Measurements from ENCODE around the gene BRIP1.
"Not testable (repeated sequence)": the region's sequence is repeated elsewhere in the genome, so short reads cannot be mapped to it uniquely, and the experiment has no call there.

BRIP1 gene

DNA sequence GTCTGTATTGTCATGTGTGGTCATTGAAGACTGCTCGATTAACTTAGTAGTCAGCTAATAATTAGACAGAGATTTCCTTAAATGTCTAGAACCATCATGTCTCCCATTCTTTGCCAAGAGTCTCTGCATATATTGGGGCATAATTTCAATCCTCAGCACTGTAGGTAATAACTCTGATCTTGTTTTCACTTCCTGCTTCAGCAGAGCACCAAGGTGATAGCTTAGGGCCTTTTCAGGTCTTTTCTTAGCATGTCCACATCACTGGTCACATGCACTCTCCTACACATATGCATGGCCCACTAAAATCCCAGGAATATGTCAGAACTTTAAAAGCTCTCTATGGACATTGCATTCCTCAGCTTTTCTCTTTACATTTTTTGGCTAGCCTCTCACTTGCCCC lies 162.0 kb downstream of the BRIP1 start:
- no peak for DNase-seq (ENCODE audit: low read depth, low spot score)

DNA sequence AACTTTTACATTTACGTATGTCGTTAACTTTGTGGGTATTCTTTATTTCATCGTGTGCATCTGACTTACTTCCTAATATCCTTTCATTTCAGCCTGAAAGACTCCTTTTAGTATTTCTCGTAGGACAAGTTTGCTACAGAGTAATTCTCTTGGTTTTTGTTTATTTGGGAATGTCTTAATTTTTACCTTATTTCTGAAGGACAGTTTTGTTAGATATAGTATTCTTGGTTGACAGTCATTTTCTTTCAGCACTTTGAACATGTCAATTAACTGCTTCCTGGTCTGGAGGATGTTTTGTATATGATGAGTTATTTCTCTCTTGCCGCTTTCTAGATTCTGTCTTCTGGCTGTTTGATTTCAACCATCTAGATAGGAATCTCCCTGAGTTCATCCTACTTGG lies 163.1 kb downstream of the BRIP1 start:
- DNase-seq (ENCODE audit: low read depth, low spot score), result no peak

DNA sequence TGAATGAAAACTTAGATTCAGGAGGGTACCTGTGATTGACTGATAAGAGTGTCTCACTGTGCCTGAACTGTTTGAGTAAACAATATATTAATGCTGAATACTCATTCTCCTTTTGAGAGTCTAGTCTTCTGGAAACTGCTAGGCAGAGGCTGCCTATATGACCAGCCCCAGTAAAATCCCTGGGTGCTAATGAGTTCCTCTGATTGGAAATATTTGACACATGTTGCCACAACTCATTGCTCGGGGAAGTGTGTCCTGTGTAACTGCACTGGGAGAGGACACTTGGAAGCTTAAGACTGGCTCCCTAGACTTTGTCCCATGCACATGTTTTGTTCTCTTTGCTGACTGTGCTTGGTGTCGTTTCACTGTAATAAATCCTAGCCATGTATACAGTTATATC lies 163.6 kb downstream of the BRIP1 start:
- DNase-seq (ENCODE audit: low read depth, low spot score), result no peak

DNA sequence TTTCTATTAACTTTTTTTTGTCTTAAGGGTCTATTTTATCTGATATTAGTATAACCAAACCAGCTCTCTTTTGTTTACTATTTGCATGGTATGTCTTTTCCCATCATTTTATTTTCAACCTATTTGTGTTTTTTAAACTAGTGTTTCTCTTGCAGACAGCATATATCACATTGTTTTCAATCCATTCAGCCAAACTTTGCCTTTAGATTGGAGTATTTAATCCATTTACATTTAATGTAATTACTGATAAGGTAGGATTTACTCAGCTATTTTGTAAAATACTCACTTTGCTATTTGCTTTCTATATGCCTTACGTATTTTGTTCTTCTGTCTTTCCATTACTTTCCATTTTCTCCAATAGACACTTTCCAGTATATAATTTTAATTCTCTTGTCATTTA lies 164.3 kb downstream of the BRIP1 start:
- no peak for DNase-seq (ENCODE audit: low read depth, low spot score)

DNA sequence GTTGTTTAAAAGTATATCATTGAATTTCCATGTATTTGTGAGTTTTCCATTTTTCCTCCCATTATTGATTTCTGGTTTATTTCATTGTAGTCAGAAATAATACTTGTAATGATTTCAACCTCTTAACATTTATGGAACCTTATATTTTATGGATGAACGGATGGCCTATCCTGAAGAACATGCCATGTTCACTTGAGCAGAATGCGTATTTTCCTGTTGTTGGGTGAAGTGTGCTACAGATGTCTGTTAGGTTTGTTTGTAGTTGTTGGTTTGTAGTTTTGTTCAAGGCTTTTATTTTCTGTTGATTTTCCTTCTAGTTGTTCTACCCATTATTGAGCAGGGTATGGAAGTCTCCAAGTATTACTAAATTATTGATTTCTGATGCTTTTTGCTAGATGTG lies 165.1 kb downstream of the BRIP1 start:
- DNase-seq (ENCODE audit: low read depth, low spot score), result no peak

DNA sequence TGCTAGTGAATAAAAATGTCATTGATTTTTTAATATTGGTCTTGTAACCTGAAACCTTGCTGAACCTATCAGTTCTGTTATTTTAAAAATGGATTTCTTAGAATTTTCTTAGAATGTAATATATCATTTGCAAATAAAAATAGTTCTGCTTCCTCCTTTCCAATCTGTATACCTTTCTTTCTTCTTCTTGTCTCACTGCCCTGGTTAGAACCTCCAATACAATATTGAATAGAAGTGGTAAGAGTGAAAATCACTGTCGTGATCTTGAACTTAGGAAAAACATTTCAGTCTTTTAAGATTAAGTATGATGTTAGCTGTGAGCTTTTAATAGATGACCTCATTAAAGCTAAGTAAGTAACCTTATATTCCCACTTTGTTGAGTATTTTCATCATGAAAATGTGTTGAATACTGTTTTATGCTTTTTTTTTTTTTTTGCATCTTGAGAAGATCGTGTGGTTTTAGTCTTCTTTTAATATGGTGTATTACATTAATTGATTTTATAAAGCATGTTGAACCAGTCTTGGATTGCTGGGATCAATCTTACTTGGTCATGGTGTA lies 167.5 kb downstream of the BRIP1 start:
- DNase-seq (ENCODE audit: low read depth, low spot score), result no peak

DNA sequence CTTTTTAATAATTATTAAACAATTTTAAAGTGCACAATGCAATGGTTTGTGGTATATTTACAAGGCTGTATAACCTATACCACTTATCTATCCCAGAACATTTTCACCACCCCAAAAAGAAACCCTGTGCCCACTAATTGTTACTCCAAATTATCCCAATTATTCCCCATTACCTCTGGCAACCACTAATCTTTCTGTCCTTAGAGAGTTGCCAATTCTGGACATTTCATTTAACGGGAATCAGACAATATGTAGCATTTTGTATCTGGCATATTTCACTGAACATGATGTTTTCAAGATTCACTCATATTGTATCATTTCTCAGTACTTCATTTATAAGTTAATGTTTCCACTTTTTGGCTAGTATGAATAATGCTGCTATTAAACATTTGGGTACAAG lies 169.2 kb downstream of the BRIP1 start:
- no peak for DNase-seq (ENCODE audit: low read depth, low spot score)

DNA sequence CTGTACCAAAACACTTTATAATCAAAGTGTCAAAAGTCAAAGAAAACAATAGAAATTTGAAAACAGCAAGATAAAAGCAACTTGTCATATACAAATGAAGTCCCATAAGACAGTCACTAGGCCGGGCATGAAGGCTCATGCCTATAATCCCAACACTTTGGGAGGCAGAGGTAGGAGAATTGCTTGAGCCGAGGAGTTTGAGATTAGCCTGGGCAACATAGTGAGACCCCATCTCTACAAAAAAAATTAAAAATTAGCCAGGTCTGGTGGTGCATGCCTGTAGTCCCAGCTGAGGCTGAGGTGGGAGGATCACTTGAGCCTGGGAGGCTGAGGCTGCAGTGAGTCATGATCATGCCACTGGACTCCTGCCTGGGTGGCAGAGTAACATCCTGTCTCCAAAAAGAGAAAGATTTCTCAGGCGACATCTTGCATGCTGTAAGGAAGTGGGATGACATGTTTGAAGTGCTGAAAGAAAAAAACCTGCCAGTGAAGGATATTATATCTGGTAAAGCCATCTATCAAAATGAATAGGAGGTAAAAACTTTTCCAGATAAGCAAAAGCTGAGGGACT lies 173.6 kb downstream of the BRIP1 start:
- DNase-seq (ENCODE audit: low read depth, low spot score), result no peak

DNA sequence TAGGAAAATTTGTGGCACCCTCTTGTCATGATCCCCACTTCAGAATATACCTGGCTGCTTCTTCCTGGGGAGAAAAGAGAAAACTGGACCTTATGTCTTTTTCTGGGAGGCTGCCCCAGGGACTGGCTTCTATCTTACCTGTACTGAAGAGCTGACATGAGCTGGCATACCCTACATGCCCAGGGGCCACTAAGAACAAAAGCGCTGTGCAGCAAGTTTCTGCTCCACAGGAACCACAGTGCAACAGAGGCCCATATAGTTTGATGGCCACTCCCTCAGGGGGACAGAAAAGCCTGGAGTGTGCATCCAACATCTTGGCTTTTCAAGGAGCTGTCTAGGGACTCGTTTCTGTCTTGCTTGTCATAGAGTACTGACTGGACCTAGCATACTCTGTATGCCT lies 175.6 kb downstream of the BRIP1 start:
- DNase-seq (ENCODE audit: low read depth, low spot score), result no peak

DNA sequence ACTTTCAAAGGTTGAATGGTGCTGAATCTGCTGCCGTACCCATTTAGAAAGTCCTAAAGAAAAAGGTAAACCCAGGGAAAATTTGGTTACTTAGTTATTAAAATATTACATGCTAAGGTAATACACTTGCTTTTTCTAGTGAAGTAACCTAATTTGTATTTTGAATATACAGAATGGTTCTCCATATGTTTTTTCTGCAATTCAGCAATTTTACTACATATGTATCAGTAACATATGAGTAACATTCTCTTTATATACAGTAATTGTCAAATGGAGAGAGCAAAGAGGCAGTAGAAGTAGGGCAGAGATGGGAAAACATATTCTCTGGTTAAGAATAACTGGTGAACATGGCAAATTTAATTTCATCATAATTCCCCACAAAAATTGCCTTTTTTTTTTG lies 177.2 kb downstream of the BRIP1 start:
- no peak for DNase-seq (ENCODE audit: low read depth, low spot score)

DNA sequence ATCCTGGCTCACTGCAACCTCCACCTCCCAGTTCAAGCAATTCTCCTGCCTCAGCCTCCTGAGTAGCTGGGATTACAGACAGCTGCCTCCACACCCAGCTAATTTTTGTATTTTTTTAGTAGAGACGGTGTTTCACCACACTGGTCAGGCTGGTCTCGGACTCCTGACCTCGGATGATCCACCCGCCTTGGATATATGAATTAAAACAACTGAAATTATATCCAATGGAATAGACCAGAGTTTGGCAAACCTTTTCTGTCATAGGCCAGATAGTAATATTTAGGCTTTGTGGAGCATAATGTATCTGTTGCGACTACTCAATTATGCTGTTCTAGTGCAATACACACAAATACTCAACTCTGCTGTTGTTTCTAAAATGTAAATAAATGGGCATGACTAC lies 178.5 kb downstream of the BRIP1 start:
- no peak for DNase-seq (ENCODE audit: low read depth, low spot score)

DNA sequence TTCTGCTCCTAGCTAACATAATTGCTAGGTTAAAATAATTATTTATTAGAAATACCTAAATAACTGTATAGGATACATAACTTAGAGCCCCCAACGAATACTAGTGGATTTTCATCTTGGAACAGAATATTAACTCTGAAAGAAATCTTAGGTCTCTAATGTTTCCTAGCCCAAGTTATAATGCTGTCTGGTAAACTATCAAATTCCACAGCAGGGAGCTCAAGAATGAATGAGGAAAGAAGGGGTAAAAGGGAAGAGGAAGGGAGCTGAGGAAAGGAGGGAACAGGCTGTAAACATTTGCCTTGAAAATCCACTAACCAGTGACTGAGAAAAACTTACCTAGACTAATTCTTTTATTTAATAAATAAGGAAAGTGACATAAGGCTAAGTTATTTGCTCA lies 179.2 kb downstream of the BRIP1 start:
- DNase-seq (ENCODE audit: low read depth, low spot score), result no peak

DNA sequence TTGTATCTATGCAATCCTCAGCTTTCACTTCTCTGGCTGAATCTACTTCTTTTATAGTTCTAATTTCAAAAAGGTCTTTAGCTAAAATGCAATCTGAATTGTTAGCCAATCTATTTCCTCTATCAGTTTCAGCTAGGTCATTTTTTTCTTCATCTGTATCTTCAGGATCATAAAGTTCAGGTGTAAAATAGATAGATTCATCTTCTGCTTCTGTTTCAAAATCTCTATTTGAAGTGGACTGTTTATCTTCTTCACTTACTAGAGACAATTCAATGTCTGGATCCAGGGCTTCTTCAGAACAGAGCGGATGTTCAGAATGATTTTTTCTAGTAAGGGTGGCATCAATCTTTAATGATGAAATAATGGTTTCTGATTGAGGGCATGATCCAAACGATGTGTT lies 179.9 kb downstream of the BRIP1 start:
- DNase-seq (ENCODE audit: low read depth, low spot score), result no peak

DNA sequence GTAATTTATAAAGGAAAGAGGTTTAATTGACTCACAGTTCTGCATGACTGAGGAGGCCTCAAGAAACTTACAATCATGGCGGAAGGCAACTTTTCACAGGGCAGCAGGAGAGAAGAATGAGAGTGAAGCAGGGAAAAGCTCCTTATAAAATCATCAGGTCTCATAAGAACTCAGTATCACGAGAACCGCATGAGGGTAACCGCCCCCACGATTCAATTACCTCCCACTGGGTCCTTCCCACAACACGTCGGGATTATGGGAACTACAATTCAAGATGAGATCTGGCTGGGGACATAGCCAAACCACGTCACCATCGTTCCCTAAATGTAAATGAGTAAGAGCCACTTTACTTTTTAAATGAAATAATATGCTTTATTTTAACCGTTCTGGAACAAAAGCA lies 182.4 kb downstream of the BRIP1 start:
- DNase-seq (ENCODE audit: low read depth, low spot score), result no peak

DNA sequence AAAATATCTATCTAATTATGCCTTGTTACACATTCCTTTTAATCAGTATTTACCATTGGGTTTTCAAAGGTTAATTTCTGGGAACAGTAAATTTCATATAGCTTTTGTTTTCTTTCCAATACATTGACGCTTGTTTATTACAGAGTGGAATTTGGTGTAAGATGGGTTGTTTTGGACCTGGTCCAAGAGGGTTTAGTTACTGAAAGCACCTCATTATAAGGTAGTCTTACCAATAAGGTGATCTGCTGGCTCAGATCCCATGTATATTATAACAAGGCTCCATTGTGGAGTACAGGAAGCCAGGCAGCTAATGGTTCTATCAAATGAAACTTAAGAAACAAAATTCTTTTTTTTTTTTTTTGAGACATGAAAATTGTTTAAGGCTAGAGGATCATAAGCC lies 185.0 kb downstream of the BRIP1 start:
- DNase-seq (ENCODE audit: low read depth, low spot score), result no peak

DNA sequence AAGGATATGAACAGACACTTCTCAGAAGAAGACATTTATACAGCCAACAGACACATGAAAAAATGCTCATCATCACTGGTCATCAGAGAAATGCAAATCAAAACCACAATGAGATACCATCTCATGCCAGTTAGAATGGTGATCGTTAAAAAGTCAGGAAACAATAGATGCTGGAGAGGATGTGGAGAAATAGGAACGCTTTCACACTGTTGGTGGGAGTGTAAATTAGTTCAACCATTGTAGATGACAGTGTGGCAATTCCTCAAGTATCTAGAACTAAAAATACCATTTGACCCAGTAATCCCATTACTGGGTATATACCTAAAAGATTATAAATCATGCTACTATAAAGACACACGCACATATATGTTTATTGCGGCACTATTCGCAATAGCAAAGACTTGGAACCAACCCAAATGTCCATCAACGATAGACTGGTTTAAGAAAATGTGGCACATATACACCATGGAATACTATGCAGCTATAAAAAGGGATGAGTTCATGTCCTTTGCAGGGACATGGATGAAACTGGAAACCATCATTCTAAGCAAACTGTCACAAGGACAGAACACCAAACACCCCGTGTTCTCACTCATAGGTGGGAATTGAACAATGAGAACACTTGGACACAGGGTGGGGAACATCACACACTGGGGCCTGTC lies 186.0 kb downstream of the BRIP1 start:
- not testable (repeated sequence) for DNase-seq (ENCODE audit: low read depth, low spot score)

DNA sequence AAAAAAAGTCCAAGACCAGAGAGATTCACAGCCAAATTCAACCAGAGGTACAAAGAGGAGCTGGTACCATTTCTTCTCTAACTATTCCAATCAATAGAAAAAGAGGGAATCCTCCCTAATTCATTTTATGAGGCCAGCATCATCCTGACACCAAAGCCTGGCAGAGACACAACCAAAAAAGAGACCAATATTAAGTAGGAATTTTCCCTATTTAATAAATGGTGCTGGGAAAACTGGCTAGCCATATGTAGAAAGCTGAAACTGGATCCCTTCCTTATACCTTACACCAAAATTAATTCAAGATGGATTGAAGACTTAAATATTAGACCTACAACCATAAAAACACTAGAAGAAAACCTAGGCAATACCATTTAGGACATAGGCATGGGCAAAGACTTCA lies 186.8 kb downstream of the BRIP1 start:
- DNase-seq (ENCODE audit: low read depth, low spot score), result not testable (repeated sequence)

DNA sequence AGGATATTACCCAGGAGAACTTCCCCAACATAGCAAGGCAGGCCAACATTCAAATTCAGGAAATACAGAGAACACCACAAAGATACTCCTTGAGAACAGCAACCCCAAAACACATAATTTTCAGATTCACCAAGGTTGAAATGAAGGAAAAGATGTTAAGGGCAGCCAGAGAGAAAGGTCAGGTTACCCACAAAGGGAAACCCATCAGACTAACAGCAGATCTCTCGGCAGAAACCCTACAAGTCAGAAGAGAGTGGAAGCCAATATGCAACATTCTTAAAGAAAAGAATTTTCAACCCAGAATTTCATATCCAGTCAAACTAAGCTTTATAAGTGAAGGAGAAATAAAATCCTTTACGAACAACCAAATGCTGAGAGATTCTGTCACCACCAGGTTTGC lies 188.7 kb downstream of the BRIP1 start:
- DNase-seq (ENCODE audit: low read depth, low spot score), result not testable (repeated sequence)

DNA sequence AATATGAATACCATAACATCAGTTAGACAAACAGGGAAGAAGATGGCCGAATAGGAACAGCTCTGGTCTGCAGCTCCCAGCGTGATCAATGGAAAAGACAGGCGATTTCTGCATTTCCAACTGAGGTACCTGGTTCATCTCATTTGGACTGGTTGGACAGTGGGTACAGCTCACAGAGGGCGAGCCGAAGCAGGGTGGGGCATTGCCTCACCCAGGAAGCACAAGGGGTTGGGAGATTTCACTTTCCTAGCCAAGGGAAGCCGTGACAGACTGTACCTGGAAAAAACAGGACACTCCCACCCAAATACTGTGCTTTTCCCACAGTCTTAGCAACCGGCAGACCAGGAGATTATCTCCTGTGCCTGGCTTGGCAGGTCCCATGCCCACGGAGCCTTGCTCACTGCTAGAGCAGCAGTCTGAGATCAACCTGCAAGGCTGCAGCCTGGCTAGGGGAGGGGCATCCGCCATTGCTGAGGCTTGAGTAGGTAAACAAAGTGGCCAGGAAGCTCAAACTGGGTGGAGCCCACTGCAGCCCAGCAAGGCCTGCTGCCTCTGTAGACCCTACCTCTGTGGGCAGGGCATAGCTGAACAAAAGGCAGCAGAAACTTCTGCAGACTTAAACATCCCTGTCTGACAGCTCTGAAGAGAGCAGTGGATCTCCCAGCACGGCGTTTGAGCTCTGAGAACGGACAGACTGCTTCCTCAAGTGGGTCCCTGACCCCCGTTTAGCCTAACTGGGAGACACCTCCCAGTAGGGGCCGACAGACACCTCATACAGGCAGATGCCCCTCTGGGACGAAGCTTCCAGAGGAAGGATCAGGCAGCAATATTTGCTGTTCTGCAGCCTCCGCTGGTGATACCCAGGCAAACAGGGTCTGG lies 190.1 kb downstream of the BRIP1 start:
- not testable (repeated sequence) for DNase-seq (ENCODE audit: low read depth, low spot score)

DNA sequence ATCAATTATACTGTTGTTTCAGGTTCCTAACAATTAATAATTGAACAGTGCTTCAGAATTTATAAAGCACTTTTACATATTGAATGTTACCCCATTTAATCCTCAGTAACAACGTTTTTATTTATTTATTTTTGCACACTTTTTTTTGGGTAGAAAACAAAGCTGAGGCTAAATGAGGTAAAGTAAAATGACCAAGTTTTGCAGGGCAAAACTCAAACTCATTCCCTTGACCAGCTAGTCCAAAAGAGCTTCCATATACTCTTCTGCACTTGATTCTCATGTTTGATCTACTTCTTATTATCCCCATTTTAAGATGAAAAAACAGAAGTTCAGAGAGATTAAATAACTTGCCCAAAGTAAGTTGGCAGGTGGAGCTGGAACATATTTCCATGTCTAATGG lies 191.2 kb downstream of the BRIP1 start:
- DNase-seq (ENCODE audit: low read depth, low spot score), result no peak

DNA sequence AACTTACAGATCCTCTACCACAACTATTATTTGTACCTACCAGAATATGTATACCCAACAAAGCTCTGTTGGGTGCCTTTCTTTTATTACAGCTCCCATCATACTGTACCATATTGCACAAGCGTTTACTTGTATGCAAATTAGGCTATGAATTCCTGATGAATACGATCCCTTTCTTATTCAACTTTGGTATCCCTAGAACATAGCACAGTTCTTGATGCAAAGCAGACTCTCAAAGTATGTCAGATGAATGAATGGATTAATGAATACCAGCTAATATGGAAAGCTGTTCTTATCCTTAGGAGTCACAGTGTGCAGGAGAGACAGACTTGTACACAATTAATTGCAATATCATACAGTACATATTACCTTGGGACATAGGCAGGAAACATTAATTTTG lies 192.6 kb downstream of the BRIP1 start:
- no peak for DNase-seq (ENCODE audit: low read depth, low spot score)

DNA sequence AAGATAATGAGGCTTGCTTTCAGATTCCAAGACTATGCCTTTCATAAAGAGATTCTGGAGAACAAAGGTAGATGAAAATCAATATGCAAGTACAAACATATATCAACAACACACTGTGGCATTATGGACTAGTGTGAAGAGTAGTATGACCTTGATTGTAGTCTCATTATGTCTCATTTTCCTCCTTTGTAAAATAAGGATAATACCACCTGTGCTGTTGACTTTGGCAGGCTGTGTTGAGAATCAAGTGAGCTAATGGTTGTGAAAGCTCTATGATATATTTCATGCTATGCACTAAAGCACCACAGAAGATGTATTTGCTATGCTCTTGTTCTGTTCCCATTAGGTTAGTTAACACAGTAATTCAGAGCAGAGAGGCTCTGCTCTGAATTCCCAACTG lies 193.8 kb downstream of the BRIP1 start:
- DNase-seq (ENCODE audit: low read depth, low spot score), result no peak

DNA sequence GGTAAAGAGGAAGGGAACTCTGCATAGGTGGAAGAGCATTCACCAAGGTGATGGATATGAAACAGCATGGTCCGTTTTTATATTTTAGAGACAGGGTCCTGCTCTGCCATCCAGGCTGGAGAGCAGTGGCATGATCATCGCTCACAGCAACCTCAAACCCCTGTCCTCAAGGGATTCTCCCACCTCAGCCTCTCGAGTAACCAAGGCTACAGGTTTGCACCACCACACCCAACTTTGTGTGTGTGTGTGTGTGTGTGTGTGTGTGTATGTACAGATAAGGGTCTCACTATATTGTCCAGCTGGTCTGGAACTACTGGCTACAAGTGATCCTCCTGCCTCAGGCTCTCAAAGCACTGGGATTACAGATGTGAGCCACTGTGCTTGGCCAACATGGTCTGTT lies 194.8 kb downstream of the BRIP1 start:
- DNase-seq (ENCODE audit: low read depth, low spot score), result no peak
